ENCODE results near the gene ATRNL1. TPM values are rescaled to one million over a fixed set of nuclear protein-coding genes. Genes with fewer than 3 reads are reported as not detected.

ATRNL1 gene
- total RNA-seq, 1 experiment from 2014 or later: 28.7 TPM

DNA sequence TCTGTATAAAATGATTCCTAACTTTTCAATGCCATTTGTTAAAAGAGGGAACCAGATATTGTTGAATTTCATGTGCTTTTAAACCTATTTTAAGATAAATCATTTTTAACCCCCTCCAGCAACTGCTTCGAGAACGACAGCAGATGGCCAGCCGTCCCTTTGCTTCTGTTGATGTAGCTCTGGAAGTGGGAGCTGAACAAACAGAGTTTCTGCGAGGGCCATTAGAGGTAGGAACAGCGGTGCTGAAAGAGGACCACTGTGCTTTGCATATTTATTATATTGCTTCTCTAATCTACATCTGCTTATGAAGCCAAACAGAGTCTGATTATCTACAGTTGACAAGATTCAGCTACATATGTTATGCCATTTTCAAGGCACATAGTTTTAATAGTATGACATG is 634.0 kb downstream of the ATRNL1 start:
- POLR2A ChIA-PET: no interaction called here
- CTCF ChIA-PET: interaction anchor here (0.9 kb wide), 1 partner anchor 17 kb away, joined by 3 read pairs; no protein-coding TSS in a partner anchor
- H3K36me3 Mint-ChIP-seq: no peaks in the 10 kb centered on the region
- DNase-seq (ENCODE audit: low spot score) (no peak), ATAC-seq (no peak)
- no peaks in the 10 kb centered on the region for H3K27me3 Mint-ChIP-seq (ENCODE audit: low read depth)
- H3K27ac Mint-ChIP-seq: no peak overlapping the region
- H3K4me3 Mint-ChIP-seq: no peak overlapping the region
- peaks cover 7% of the 10 kb centered on the region; the same call in 1 of the 2 replicates for H3K4me1 Mint-ChIP-seq
- no peak for TF ChIP-seq NR2C2 (CRISPR knock-in tag; IDR thresholded peaks at IDR 0.05)
- TF ChIP-seq ZNF317 (CRISPR knock-in tag; IDR thresholded peaks at IDR 0.05; ENCODE audit: borderline replicate concordance, low read depth): peak; percentile 71; the same call in 1 of the 2 replicates
- H3K9me3 Mint-ChIP-seq: no peaks in the 10 kb centered on the region

DNA sequence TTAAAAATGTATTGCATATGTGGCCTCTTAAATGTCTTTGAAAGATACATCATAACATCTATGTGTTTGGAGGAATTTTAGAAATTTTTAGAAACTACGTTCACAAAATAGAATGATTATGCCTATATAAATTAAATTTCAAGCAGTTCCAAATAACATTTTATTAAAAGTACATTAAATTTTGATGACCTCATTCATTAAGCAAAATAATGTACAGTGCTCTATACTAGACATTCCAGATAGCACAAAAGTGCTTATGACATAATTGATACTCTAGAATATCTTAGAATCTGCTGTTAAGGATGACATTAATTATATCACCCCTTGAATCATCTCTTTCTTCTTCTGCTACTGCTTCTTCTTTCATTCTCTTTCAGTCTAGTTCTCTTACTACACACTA is 650.9 kb downstream of the ATRNL1 start:
- H3K27me3 Mint-ChIP-seq (ENCODE audit: low read depth): no peaks in the 10 kb centered on the region
- POLR2A ChIA-PET: no interaction called here
- CTCF ChIA-PET: no interaction called here
- TF ChIP-seq MYBL2 (CRISPR knock-in tag; IDR thresholded peaks at IDR 0.05): no peak
- TF ChIP-seq TEAD4 (CRISPR knock-in tag; IDR thresholded peaks at IDR 0.05): no peak
- TF ChIP-seq, protein P1, sequence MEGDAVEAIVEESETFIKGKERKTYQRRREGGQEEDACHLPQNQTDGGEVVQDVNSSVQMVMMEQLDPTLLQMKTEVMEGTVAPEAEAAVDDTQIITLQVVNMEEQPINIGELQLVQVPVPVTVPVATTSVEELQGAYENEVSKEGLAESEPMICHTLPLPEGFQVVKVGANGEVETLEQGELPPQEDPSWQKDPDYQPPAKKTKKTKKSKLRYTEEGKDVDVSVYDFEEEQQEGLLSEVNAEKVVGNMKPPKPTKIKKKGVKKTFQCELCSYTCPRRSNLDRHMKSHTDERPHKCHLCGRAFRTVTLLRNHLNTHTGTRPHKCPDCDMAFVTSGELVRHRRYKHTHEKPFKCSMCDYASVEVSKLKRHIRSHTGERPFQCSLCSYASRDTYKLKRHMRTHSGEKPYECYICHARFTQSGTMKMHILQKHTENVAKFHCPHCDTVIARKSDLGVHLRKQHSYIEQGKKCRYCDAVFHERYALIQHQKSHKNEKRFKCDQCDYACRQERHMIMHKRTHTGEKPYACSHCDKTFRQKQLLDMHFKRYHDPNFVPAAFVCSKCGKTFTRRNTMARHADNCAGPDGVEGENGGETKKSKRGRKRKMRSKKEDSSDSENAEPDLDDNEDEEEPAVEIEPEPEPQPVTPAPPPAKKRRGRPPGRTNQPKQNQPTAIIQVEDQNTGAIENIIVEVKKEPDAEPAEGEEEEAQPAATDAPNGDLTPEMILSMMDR (IDR thresholded peaks at IDR 0.05): no peak
- no peak for TF ChIP-seq ZNF263 (CRISPR knock-in tag; IDR thresholded peaks at IDR 0.05; ENCODE audit: low read depth)
- TF ChIP-seq ZBTB21 (CRISPR knock-in tag; IDR thresholded peaks at IDR 0.05; ENCODE audit: borderline replicate concordance): no peak
- TF ChIP-seq, protein P2, sequence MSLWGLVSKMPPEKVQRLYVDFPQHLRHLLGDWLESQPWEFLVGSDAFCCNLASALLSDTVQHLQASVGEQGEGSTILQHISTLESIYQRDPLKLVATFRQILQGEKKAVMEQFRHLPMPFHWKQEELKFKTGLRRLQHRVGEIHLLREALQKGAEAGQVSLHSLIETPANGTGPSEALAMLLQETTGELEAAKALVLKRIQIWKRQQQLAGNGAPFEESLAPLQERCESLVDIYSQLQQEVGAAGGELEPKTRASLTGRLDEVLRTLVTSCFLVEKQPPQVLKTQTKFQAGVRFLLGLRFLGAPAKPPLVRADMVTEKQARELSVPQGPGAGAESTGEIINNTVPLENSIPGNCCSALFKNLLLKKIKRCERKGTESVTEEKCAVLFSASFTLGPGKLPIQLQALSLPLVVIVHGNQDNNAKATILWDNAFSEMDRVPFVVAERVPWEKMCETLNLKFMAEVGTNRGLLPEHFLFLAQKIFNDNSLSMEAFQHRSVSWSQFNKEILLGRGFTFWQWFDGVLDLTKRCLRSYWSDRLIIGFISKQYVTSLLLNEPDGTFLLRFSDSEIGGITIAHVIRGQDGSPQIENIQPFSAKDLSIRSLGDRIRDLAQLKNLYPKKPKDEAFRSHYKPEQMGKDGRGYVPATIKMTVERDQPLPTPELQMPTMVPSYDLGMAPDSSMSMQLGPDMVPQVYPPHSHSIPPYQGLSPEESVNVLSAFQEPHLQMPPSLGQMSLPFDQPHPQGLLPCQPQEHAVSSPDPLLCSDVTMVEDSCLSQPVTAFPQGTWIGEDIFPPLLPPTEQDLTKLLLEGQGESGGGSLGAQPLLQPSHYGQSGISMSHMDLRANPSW (CRISPR knock-in tag; conservative IDR thresholded peaks at IDR 0.05; ENCODE audit: low read depth): no peak
- no peak for TF ChIP-seq GRHL2 (CRISPR knock-in tag; IDR thresholded peaks at IDR 0.05; ENCODE audit: insufficient replicate concordance, severe bottlenecking)
- no peak for TF ChIP-seq SP1 (CRISPR knock-in tag; conservative IDR thresholded peaks at IDR 0.05)
- TF ChIP-seq, protein P3, sequence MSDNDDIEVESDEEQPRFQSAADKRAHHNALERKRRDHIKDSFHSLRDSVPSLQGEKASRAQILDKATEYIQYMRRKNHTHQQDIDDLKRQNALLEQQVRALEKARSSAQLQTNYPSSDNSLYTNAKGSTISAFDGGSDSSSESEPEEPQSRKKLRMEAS (CRISPR knock-in tag; IDR thresholded peaks at IDR 0.05): no peak
- no peak for TF ChIP-seq ELF4 (CRISPR knock-in tag; IDR thresholded peaks at IDR 0.05; ENCODE audit: low read depth)
- no peak for TF ChIP-seq EMX1 (CRISPR knock-in tag; IDR thresholded peaks at IDR 0.05)
- TF ChIP-seq, protein P4, sequence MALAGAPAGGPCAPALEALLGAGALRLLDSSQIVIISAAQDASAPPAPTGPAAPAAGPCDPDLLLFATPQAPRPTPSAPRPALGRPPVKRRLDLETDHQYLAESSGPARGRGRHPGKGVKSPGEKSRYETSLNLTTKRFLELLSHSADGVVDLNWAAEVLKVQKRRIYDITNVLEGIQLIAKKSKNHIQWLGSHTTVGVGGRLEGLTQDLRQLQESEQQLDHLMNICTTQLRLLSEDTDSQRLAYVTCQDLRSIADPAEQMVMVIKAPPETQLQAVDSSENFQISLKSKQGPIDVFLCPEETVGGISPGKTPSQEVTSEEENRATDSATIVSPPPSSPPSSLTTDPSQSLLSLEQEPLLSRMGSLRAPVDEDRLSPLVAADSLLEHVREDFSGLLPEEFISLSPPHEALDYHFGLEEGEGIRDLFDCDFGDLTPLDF (CRISPR knock-in tag; IDR thresholded peaks at IDR 0.05): no peak
- no peak for TF ChIP-seq JUN (CRISPR knock-in tag; IDR thresholded peaks at IDR 0.05)
- TF ChIP-seq, protein P5, sequence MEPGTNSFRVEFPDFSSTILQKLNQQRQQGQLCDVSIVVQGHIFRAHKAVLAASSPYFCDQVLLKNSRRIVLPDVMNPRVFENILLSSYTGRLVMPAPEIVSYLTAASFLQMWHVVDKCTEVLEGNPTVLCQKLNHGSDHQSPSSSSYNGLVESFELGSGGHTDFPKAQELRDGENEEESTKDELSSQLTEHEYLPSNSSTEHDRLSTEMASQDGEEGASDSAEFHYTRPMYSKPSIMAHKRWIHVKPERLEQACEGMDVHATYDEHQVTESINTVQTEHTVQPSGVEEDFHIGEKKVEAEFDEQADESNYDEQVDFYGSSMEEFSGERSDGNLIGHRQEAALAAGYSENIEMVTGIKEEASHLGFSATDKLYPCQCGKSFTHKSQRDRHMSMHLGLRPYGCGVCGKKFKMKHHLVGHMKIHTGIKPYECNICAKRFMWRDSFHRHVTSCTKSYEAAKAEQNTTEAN (CRISPR knock-in tag; IDR thresholded peaks at IDR 0.05): no peak
- TF ChIP-seq FOXK1 (CRISPR knock-in tag; IDR thresholded peaks at IDR 0.05): no peak
- TF ChIP-seq, protein P6, sequence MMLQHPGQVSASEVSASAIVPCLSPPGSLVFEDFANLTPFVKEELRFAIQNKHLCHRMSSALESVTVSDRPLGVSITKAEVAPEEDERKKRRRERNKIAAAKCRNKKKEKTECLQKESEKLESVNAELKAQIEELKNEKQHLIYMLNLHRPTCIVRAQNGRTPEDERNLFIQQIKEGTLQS (CRISPR knock-in tag; conservative IDR thresholded peaks at IDR 0.05): no peak
- TF ChIP-seq, protein P7, sequence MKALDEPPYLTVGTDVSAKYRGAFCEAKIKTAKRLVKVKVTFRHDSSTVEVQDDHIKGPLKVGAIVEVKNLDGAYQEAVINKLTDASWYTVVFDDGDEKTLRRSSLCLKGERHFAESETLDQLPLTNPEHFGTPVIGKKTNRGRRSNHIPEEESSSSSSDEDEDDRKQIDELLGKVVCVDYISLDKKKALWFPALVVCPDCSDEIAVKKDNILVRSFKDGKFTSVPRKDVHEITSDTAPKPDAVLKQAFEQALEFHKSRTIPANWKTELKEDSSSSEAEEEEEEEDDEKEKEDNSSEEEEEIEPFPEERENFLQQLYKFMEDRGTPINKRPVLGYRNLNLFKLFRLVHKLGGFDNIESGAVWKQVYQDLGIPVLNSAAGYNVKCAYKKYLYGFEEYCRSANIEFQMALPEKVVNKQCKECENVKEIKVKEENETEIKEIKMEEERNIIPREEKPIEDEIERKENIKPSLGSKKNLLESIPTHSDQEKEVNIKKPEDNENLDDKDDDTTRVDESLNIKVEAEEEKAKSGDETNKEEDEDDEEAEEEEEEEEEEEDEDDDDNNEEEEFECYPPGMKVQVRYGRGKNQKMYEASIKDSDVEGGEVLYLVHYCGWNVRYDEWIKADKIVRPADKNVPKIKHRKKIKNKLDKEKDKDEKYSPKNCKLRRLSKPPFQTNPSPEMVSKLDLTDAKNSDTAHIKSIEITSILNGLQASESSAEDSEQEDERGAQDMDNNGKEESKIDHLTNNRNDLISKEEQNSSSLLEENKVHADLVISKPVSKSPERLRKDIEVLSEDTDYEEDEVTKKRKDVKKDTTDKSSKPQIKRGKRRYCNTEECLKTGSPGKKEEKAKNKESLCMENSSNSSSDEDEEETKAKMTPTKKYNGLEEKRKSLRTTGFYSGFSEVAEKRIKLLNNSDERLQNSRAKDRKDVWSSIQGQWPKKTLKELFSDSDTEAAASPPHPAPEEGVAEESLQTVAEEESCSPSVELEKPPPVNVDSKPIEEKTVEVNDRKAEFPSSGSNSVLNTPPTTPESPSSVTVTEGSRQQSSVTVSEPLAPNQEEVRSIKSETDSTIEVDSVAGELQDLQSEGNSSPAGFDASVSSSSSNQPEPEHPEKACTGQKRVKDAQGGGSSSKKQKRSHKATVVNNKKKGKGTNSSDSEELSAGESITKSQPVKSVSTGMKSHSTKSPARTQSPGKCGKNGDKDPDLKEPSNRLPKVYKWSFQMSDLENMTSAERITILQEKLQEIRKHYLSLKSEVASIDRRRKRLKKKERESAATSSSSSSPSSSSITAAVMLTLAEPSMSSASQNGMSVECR (CRISPR knock-in tag; IDR thresholded peaks at IDR 0.05; ENCODE audit: borderline replicate concordance): no peak
- TF ChIP-seq, protein P8, sequence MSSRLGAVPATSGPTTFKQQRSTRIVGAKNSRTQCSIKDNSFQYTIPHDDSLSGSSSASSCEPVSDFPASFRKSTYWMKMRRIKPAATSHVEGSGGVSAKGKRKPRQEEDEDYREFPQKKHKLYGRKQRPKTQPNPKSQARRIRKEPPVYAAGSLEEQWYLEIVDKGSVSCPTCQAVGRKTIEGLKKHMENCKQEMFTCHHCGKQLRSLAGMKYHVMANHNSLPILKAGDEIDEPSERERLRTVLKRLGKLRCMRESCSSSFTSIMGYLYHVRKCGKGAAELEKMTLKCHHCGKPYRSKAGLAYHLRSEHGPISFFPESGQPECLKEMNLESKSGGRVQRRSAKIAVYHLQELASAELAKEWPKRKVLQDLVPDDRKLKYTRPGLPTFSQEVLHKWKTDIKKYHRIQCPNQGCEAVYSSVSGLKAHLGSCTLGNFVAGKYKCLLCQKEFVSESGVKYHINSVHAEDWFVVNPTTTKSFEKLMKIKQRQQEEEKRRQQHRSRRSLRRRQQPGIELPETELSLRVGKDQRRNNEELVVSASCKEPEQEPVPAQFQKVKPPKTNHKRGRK (CRISPR knock-in tag; IDR thresholded peaks at IDR 0.05; ENCODE audit: borderline replicate concordance): no peak

More for the DNA sequence above, 650.9 kb downstream of the ATRNL1 start:
- no peak for DNase-seq (ENCODE audit: low spot score)
- H3K36me3 Mint-ChIP-seq: no peaks in the 10 kb centered on the region
- H3K9me3 Mint-ChIP-seq: peaks cover 4% of the 10 kb centered on the region; the same call in 1 of the 2 replicates
- H3K27ac Mint-ChIP-seq: no peak overlapping the region
- no peak overlapping the region for H3K4me3 Mint-ChIP-seq
- no peak for ATAC-seq
- H3K4me1 Mint-ChIP-seq: no peaks in the 10 kb centered on the region
